Right kidney (tissue), 1 donor: ENCODE results near the gene STAP2.
"Not testable (repeated sequence)": the region's sequence is repeated elsewhere in the genome, so short reads cannot be mapped to it uniquely, and the experiment has no call there.

Experiments used
- DNase-seq: peaks from one replicate; pipeline ENCODE4 v3.0.0-alpha.2; 2016

Gene STAP2

DNA sequence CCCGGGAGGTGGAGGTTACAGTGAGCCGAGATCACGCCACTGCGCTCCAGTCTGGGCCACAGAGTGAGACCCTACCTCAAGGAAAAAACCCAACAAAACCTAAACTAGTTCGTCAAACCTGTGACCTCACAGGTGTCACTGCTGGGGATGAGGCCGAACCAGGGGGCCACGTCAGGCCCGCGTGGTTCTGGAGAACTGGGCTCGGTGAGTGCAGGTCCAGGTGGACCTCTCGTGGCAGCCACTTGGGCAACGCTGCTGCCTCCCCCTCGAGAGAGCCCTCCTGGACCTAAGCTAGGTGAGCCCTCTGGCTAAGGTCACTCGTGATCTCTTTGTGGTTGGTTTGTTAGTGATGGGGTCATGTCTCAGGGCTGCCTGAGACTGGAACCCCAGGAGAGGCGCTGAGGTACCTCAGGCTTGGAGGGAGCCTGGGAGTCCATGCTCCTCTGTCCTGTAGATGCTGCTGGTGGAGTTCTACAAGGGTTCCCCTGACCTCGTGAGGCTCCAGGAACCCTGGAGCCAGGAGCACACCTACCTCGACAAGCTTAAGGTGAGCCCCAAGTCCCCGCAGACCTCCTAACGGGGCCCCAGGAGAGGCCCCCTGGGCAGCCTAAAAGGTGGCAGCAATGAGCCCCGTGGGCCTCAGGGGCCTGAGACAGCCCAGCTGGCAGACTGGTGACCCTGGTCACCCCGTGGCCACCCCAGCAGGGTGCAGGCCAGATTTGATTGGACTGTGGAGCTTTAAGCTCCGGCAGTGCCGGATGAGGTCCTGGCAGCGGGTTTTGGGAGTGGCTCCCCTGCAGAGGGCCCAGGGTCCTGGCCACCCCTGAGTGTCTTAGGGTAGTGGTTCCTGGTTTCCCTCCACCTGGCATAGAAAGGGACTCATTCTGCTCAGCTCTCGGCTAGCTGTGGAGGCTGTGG lies 20.3 kb upstream of the STAP2 start:
- no peak for DNase-seq

GRCh38 chr19:4357921-4358326 lies 19.3 kb upstream of the STAP2 start:
- no peak for DNase-seq

DNA sequence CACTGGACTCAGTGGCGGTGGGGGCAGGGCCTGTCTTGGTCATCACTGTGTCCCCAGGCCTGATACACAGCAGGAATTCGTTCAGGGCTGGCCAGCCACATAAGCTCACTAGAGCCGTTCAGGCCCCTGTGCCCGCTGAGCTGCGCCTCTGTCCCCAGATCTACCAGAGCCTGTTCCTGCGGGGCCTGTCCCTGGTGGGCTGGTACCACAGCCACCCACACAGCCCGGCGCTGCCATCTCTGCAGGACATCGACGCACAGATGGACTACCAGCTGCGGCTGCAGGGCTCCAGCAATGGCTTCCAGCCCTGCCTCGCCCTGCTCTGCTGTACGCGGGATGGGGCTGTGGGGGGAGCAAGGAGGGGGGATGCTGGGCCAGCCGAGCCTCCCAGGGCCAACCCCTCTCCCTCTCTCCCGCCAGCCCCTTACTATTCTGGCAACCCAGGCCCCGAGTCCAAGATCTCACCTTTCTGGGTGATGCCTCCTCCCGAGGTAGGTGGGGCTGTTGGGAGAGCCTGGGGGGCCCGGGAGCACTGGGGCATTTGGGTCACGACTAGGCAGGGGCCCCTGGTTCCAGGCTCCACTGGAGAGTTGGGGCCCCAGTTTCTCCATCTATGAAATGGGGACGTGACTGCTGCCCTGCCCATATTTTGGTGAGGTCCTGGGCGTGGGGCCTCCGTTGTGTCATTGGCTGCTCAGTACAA lies 18.6 kb upstream of the STAP2 start:
- DNase-seq: no peak

DNA sequence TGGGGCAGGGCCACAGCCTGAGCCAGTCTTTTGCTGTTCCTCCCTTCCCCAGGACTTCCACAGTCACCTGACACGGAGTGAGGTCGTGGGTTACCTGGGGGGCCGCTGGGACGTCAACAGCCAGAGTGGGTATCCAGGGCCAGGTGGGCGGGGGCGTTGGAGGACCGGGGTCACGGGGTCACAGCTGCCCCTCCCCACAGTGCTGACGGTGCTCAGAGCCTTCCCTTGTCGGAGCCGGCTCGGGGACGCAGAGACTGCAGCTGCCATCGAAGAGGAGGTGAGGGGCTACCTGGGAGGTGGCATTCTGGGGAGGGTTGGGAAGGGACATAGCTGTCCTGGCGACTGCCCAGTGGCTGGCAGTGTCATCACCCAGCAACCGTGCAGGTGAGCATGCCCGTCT lies 16.3 kb upstream of the STAP2 start:
- no peak for DNase-seq

GRCh38 chr19:4354282-4354681 lies 15.7 kb upstream of the STAP2 start:
- DNase-seq: no peak

DNA sequence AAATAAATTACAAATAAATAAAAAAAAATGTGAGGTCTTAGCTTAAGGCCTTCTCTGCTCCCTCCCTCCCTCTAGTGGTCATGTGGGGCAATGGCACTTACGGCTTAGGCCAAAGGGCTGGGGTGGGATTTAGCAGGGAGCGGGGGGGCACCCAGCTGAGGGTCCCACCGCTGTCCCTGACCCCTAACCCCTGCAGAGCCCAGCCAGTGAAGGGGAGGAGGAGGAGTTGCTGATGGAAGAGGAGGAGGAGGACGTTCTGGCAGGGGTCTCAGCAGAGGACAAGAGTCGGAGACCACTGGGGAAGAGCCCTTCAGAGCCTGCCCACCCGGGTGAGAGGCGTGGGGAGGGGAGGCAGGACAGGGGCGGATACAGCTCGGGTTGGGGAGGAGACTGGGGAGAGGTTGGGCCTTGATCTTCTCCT lies 14.1 kb upstream of the STAP2 start:
- no peak for DNase-seq

GRCh38 chr19:4350726-4351125 lies 12.1 kb upstream of the STAP2 start:
- no peak for DNase-seq

DNA sequence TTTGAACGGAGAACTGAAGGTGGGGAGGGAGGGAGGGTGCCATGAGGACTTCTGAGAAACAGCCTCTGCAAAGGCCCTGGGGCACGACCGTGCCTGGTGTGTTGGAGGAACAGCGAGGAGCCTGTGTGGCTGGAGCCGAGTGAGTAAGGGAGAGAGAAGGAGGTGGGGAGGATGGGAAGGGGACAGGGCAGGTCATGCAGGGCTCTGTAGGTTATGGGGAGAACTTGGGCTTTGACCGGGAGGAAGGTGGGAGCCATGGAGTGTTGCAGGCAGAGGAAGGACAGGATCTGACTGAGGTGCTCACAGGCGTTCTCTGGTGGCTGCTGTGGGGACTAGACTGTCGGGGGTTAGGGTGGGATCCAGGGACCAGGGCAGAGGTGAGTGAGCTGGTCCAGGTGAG lies 11.5 kb upstream of the STAP2 start:
- no peak for DNase-seq

DNA sequence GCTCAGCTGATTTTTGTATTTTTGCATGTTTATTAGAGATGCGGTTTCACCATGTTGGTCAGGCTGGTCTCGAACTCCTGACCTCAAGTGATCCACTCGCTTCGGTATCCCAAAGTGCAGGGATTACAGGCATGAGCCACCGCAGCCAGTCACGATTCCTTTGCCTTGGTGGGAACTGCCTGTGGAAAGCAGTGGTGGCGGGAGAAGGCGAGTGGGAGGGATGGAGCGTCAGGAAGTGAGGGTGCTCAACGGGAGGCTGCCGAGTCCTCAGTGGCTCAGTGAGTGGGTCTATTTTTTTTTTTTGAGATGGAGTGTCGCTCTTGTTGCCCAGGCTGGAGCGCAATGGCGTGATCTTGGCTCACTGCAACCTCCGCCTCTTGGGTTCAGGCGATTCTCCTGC lies 10.6 kb upstream of the STAP2 start:
- not testable (repeated sequence) for DNase-seq

DNA sequence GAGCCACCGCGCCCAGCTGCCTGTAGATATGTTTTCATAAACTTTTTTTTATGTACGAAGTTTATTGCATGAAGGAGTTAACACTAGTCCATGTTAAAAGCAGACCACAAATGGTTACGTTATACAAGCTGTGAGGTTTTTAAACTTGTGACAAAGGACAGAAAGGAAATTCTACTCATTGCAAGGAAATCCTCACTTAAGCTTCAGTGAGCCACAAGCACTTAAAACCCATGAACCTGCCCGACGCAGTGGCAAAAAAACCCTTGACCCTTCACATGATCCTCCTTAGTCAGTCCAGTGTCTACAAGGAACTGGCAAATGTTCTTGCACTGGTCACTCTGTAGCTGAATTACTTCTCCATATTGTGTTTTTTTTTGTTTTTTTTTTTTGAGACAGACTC lies 8.9 kb upstream of the STAP2 start:
- no peak for DNase-seq

GRCh38 chr19:4346020-4346383 lies 7.4 kb upstream of the STAP2 start:
- no peak for DNase-seq

DNA sequence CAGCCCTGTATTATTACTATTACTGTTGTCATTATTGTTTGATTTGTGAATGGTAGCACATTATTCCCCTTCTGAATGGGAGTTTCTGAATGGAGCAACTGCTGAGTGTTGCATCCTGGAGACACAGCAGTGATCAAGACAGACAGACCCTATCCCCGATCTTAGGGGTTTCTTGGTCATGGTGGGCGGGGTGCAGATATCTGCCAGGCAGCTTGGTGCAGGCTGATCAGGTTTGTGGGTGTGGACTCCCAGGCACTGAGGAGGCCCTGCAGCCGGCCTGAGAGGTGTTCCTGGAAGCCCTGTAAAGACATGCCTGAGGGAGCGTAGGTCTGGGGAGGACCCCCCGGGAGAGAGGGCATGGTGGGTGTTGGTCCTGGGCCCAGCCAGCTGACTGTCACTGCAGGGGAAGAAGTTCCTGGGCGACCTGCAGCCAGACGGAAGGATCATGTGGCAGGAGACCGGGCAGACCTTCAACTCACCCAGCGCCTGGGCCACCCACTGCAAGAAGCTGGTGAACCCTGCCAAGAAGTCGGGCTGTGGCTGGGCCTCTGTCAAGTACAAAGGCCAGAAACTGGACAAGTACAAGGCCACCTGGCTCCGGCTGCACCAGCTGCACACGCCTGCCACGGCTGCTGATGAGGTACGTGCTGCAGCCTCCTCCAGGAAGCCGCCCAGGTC lies 6.9 kb upstream of the STAP2 start:
- no peak for DNase-seq

DNA sequence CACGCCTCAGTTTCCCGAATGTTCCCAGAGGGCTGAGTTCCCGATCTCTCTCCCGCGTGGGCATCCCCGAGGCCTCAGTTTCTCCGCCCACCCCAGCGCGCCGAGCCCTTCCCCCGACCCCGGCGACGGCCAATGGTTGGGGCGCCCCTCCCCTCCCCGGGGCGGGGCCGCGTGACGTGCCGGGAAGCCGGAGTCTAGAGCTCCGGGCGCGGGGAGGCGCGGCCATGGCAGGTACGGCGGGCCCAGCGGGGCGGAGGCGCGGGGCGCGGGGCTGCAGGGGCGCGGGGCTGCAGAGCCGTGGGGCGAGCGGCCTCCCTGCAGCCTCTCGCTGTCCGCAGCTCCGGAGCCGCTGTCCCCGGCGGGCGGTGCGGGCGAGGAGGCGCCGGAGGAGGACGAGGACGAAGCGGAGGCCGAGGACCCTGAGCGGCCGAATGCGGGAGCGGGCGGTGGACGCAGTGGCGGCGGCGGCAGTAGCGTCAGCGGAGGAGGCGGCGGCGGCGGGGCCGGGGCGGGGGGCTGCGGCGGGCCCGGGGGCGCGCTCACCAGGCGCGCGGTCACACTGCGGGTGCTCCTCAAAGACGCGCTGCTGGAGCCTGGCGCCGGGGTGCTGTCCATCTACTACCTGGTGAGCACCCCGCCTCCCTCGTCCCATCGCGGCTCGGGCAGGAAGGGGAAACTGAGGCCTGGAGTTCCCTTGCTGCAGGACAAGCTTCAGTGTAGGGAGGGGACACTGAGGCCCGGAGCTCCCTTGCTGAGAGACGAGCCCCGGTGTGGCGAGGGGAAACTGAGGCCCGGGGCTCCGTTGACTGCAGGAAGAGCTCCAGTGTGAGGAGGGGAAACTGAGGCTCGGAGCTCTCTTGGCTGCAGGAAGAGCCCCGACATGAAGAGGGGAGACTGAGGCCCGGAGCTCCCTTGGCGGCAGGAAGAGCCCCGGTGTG lies 5.0 kb upstream of the STAP2 start, which contains the start of gene MPND:
Gene MPND, plus strand, starts transcription at position 193 of the 938 bp plus-strand sequence. Its CDS starts 32 bp downstream, at position 225.
- no peak for DNase-seq

DNA sequence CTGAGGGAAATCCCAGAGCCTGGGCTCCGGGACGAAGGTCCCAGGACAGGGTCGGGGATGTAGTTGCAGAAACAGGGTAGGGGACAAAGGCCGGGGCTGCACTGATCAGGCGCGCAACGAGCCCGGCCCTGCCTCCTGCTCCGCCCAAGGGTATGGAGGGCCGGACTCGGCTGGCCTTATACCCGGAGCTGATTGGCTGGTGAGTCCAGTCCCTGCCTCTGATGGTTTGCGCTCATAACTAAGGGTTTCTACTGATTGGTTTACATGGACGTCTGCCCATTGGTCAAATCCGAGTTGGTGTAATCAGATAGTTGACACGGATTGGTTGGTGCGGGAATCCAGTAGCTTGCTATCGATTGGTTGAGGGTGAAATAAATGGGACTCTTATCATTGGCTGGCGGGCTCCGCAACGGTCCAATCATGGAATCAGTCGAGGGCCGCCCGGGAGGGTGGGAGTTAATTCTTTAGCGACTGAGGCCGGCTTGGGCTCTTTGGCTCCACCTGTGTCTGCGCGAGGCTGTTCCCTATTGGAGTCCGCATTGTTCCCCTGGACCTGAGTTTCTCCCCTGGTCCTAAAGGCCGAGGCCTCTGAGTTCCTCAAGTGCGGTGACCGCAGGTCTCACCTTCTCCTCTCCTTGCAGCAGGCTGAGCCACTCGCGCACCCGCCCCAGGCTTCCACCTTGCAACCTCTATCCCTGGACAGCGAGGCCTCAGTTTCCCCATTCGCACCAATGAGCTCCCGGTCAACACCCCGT lies 4.2 kb upstream of the STAP2 start:
- peak; percentile 96 for DNase-seq

DNA sequence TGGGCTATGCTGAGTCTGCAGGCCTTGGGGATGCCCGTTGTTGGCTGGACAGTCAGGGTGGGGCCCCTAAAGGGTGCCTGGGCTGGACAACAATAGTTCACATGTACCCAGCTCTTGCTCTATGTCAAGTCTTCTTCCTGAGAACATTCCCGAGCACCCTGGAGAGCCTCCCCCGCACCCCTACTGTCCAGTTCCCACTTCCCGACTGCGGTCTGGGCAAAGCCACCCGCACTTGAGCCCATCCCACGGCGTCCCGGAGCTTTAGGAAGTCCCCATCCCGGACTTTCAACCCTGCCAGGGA lies 3.6 kb upstream of the STAP2 start:
- no peak for DNase-seq

GRCh38 chr19:4337906-4338440 lies 654 bp downstream of the STAP2 start:
- peak; percentile 67 for DNase-seq

GRCh38 chr19:4334929-4335570 lies 3.6 kb downstream of the STAP2 start:
- DNase-seq: no peak

- no peak for DNase-seq
These were observed 8.8 kb downstream of the STAP2 start for GRCh38 chr19:4329858-4330257.

- not testable (repeated sequence) for DNase-seq
These were observed 9.5 kb downstream of the STAP2 start for GRCh38 chr19:4328991-4329681.
